Measurements from ENCODE around the gene FRMD1. TPM values are rescaled to one million over a fixed set of nuclear protein-coding genes. Genes with fewer than 3 reads are reported as not detected.

The FRMD1 gene
- polyA plus RNA-seq, 1 experiment: not detected

- CTCF ChIA-PET: no interaction called here
- no peak for TF ChIP-seq CTCF (IDR thresholded peaks at IDR 0.05; ENCODE audit: low read depth, low read length)
Observed at GRCh38 chr6:168050225-168050880, 28.7 kb downstream of the FRMD1 start.

DNA sequence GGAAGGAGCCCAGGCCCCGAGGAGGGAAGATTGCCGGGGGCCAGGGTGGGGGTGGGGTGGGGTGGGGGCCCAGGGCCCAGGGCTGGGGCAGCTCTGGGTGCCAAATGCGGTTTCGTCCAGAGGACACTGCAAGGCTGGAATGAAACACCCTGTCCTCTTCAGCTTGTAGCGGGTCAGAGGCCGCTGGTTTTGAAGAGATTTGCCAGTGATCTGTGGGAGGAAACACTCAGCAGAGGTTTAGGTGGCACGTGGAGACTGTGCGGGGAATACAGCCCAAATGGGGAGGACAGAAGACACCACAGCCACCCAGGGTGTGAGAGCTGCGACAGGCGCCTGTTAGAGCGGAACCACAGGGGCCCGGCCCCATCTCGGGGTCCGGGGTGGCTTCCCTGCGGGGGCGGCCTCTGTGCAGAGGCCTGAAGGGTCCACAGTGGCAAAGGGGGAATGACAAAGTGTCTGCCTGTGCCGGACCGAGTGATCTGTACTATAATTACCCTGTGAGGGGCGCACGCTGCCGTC is 29.2 kb downstream of the FRMD1 start:
- H3K27me3 ChIP-seq (ENCODE audit: control insufficient read depth, insufficient read depth, low read length): no peaks in the 10 kb centered on the region
- ChIA-PET CTCF (interaction anchor here (1.1 kb wide), 1 partner anchor 11 kb away, joined by 3 read pairs; no protein-coding TSS in a partner anchor), POLR2A (no interaction called here)
- no peak for DNase-seq (ENCODE audit: low read depth, low spot score)
- TF ChIP-seq CTCF (IDR thresholded peaks at IDR 0.05; ENCODE audit: low read depth, low read length): no peak
- no peak overlapping the region for H3K4me3 ChIP-seq (ENCODE audit: low read depth, low read length)
- peaks cover 30% of the 10 kb centered on the region; the same call in 1 of the 2 replicates for H3K9me3 ChIP-seq (ENCODE audit: control insufficient read depth, insufficient read depth, low read length)
- no peak overlapping the region for H3K27ac ChIP-seq (ENCODE audit: low read depth, low read length)

More at GRCh38 chr6:168050225-168050880, 28.7 kb downstream of the FRMD1 start:
- Histone ChIP-seq H3K9me3 (ENCODE audit: control insufficient read depth, insufficient read depth, low read length) (peaks cover 26% of the 10 kb centered on the region; the same call in 1 of the 2 replicates), H3K27ac (ENCODE audit: low read depth, low read length) (no peak overlapping the region), H3K4me3 (ENCODE audit: low read depth, low read length) (no peak overlapping the region), H3K27me3 (ENCODE audit: control insufficient read depth, insufficient read depth, low read length) (no peaks in the 10 kb centered on the region)
- POLR2A ChIA-PET: no interaction called here
- DNase-seq (ENCODE audit: low read depth, low spot score): no peak

DNA sequence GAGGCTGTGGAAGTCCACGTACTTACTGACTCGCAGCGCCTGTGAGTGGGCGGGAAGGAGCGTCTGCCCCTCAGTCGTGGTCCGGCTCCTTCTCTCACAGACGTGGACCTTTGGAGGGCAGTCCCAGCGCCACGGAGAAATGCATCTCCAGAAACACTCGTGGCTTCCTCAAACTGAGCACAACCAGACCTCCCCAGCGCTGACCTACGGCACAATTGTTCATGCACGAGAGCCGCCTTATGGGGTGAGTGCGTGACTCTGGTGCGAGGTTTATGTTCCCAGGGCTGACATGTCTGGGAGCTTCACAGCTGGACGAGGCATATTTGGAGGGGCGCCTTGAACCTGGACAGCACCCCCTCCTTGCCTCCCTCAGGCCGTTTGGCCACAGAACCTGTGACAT is 29.7 kb downstream of the FRMD1 start:
- Histone ChIP-seq H3K9me3 (ENCODE audit: control insufficient read depth, insufficient read depth, low read length) (peaks cover 35% of the 10 kb centered on the region; the same call in 1 of the 2 replicates), H3K4me3 (ENCODE audit: low read depth, low read length) (no peak overlapping the region), H3K27ac (ENCODE audit: low read depth, low read length) (no peak overlapping the region), H3K27me3 (ENCODE audit: control insufficient read depth, insufficient read depth, low read length) (no peaks in the 10 kb centered on the region)
- ChIA-PET POLR2A (no interaction called here), CTCF (interaction anchor here (1.1 kb wide), 1 partner anchor 11 kb away, joined by 3 read pairs; no protein-coding TSS in a partner anchor)
- no peak for TF ChIP-seq CTCF (IDR thresholded peaks at IDR 0.05; ENCODE audit: low read depth, low read length)
- DNase-seq (ENCODE audit: low read depth, low spot score): no peak

DNA sequence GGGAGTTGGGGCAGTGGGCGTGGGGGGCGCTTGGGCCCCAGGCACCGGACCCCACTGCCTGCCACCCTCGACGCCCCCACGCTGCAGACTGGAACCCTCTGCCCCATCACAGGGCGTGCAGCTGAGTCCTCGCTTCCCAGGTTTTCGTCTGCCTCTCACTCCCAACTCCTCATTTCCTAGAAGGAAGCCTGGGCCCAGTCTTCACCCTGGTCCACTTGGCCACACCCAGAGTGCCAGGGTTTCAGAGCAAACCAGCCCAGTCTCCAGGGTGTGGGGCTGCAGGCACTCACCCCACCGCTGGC is 30.3 kb downstream of the FRMD1 start:
- Histone ChIP-seq H3K27ac (ENCODE audit: low read depth, low read length) (no peak overlapping the region), H3K9me3 (ENCODE audit: control insufficient read depth, insufficient read depth, low read length) (peaks cover 41% of the 10 kb centered on the region; the same call in 1 of the 2 replicates), H3K27me3 (ENCODE audit: control insufficient read depth, insufficient read depth, low read length) (no peaks in the 10 kb centered on the region), H3K4me3 (ENCODE audit: low read depth, low read length) (no peak overlapping the region)
- POLR2A ChIA-PET: no interaction called here
- DNase-seq (ENCODE audit: low read depth, low spot score): no peak
- TF ChIP-seq CTCF (IDR thresholded peaks at IDR 0.05; ENCODE audit: low read depth, low read length): no peak
- CTCF ChIA-PET: interaction anchor here (1.1 kb wide), 1 partner anchor 12 kb away, joined by 3 read pairs; no protein-coding TSS in a partner anchor

GRCh38 chr6:168047841-168048723 is 30.9 kb downstream of the FRMD1 start:
- CTCF ChIA-PET: no interaction called here
- TF ChIP-seq CTCF (IDR thresholded peaks at IDR 0.05; ENCODE audit: low read depth, low read length): no peak
- peaks cover 47% of the 10 kb centered on the region for H3K9me3 ChIP-seq (ENCODE audit: control insufficient read depth, insufficient read depth, low read length)
- H3K27me3 ChIP-seq (ENCODE audit: control insufficient read depth, insufficient read depth, low read length): no peaks in the 10 kb centered on the region
- DNase-seq (ENCODE audit: low read depth, low spot score): no peak
- H3K4me3 ChIP-seq (ENCODE audit: low read depth, low read length): no peak overlapping the region
- POLR2A ChIA-PET: no interaction called here
- H3K27ac ChIP-seq (ENCODE audit: low read depth, low read length): no peak overlapping the region

Measured in AG04450 (cell line).